H1 (cell line): ENCODE data around the gene MYRIP. TPM values are rescaled to one million over a fixed set of nuclear protein-coding genes. Genes with fewer than 3 reads are reported as not detected.

ENCODE experiments used
- TAF1 ChIP-seq: IDR thresholded peaks from 2 replicates; pipeline ENCODE4 v1.6.1; 2011; ENCODE audit warnings: mild to moderate bottlenecking, low read depth, low read length
- polyA plus RNA-seq, 7 experiments: library from polyadenylated mRNA; depleted of rRNA in 3 of 7; stranded (reverse) in 5 of 7; unstranded in 2 of 7; fragments of >200 nt in 5 of 7; fragments of 200-250 nt in 2 of 7; gene quantifications; 1 replicate in 5 of 7; 2 replicates in 1 of 7; 4 replicates in 1 of 7; pipeline versions ENCODE4 v1.2.1 to v1.2.3, GENCODE V29; 2011 to 2013; ENCODE audit warnings: missing spikeins in 2 of 7, mixed read lengths in 2 of 7
- total RNA-seq: library from RNA; stranded (reverse); fragmentation: NEBNext Ultra II Directional; extraction: Animal tissue kit (Norgen Biotek cat#: 25700); gene quantifications from 2 replicates; pipeline ENCODE4 v1.2.1, GENCODE V29; 2021
- TF ChIP-seq, protein P1 (sequence below): fragments of 300-600 bp; sonication (generic); IDR thresholded peaks from 2 replicates; pipeline ENCODE4 v1.7.1; 2012; ENCODE audit warnings: low read length, moderate library complexity, mild to moderate bottlenecking, inconsistent platforms; ENCODE audit not compliant: insufficient replicate concordance

The MYRIP gene
- total and polyA plus RNA-seq, 2 of the 8 experiments (the other 6 are each of a cell fraction or from before 2014, with no cell fraction given), result 0.54 to 4.3 TPM

DNA sequence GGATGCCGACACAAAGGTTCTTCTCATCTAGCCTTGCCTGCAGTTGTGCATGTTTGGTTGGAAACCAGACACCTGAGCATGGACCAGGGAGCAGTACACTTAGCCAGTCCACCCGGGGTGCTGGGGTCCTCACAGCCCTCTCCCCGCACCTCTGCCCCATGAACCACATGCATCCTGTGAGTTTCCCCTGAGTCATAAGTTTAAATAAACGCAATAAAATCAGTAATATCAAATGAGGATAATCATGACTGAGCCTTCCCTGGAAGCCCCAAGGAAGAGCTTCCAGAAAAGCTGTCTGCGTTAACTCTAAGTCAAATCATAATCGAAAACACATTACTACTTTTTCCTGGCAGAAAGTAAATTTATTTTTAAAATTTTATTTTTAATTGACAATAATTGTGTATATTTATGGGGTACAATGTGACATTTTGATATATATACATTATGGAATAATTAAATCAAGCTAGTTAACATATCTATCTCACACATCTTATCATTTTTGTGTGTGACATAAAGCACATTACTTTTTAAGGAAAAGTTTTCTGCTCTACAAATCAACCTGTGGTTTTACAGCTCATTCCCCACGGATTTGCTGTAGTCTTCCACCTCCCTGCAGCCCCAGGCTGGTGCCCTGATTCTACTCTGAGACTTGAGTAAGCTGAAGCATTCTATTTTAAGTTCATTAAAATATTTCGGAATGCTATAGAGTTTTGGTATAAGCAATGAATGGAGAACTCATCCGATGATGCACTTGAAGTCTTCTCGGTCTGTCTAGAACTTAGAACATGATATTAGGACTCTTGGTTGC, 334.1 kb downstream of the MYRIP start (continued):
- TF ChIP-seq, protein P1, sequence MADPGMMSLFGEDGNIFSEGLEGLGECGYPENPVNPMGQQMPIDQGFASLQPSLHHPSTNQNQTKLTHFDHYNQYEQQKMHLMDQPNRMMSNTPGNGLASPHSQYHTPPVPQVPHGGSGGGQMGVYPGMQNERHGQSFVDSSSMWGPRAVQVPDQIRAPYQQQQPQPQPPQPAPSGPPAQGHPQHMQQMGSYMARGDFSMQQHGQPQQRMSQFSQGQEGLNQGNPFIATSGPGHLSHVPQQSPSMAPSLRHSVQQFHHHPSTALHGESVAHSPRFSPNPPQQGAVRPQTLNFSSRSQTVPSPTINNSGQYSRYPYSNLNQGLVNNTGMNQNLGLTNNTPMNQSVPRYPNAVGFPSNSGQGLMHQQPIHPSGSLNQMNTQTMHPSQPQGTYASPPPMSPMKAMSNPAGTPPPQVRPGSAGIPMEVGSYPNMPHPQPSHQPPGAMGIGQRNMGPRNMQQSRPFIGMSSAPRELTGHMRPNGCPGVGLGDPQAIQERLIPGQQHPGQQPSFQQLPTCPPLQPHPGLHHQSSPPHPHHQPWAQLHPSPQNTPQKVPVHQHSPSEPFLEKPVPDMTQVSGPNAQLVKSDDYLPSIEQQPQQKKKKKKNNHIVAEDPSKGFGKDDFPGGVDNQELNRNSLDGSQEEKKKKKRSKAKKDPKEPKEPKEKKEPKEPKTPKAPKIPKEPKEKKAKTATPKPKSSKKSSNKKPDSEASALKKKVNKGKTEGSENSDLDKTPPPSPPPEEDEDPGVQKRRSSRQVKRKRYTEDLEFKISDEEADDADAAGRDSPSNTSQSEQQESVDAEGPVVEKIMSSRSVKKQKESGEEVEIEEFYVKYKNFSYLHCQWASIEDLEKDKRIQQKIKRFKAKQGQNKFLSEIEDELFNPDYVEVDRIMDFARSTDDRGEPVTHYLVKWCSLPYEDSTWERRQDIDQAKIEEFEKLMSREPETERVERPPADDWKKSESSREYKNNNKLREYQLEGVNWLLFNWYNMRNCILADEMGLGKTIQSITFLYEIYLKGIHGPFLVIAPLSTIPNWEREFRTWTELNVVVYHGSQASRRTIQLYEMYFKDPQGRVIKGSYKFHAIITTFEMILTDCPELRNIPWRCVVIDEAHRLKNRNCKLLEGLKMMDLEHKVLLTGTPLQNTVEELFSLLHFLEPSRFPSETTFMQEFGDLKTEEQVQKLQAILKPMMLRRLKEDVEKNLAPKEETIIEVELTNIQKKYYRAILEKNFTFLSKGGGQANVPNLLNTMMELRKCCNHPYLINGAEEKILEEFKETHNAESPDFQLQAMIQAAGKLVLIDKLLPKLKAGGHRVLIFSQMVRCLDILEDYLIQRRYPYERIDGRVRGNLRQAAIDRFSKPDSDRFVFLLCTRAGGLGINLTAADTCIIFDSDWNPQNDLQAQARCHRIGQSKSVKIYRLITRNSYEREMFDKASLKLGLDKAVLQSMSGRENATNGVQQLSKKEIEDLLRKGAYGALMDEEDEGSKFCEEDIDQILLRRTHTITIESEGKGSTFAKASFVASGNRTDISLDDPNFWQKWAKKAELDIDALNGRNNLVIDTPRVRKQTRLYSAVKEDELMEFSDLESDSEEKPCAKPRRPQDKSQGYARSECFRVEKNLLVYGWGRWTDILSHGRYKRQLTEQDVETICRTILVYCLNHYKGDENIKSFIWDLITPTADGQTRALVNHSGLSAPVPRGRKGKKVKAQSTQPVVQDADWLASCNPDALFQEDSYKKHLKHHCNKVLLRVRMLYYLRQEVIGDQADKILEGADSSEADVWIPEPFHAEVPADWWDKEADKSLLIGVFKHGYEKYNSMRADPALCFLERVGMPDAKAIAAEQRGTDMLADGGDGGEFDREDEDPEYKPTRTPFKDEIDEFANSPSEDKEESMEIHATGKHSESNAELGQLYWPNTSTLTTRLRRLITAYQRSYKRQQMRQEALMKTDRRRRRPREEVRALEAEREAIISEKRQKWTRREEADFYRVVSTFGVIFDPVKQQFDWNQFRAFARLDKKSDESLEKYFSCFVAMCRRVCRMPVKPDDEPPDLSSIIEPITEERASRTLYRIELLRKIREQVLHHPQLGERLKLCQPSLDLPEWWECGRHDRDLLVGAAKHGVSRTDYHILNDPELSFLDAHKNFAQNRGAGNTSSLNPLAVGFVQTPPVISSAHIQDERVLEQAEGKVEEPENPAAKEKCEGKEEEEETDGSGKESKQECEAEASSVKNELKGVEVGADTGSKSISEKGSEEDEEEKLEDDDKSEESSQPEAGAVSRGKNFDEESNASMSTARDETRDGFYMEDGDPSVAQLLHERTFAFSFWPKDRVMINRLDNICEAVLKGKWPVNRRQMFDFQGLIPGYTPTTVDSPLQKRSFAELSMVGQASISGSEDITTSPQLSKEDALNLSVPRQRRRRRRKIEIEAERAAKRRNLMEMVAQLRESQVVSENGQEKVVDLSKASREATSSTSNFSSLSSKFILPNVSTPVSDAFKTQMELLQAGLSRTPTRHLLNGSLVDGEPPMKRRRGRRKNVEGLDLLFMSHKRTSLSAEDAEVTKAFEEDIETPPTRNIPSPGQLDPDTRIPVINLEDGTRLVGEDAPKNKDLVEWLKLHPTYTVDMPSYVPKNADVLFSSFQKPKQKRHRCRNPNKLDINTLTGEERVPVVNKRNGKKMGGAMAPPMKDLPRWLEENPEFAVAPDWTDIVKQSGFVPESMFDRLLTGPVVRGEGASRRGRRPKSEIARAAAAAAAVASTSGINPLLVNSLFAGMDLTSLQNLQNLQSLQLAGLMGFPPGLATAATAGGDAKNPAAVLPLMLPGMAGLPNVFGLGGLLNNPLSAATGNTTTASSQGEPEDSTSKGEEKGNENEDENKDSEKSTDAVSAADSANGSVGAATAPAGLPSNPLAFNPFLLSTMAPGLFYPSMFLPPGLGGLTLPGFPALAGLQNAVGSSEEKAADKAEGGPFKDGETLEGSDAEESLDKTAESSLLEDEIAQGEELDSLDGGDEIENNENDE, result no peak
- no peak for TF ChIP-seq TAF1
